Effector CD8-positive, alpha-beta T cell (primary cell): ENCODE data around the gene CAMTA1.
"Not testable (repeated sequence)": the region's sequence is repeated elsewhere in the genome, so short reads cannot be mapped to it uniquely, and the experiment has no call there.

Source experiments
- DNase-seq: peaks from one replicate; lab custom pipeline; 2025; lab: John Stamatoyannopoulos, UW

The CAMTA1 gene

GRCh38 chr1:7676274-7676945 is 891.2 kb downstream of the CAMTA1 start:
- no peak for DNase-seq

- DNase-seq = no peak
These were observed 891.9 kb downstream of the CAMTA1 start for GRCh38 chr1:7677111-7677510.

GRCh38 chr1:7677815-7678214 is 892.6 kb downstream of the CAMTA1 start:
- no peak for DNase-seq

GRCh38 chr1:7678491-7679158 is 893.4 kb downstream of the CAMTA1 start:
- DNase-seq = no peak

GRCh38 chr1:7679159-7679872 is 894.1 kb downstream of the CAMTA1 start:
- DNase-seq = no peak

GRCh38 chr1:7679873-7680206 is 894.6 kb downstream of the CAMTA1 start:
- no peak for DNase-seq

- peak; percentile 21 for DNase-seq
These were observed 895.1 kb downstream of the CAMTA1 start for GRCh38 chr1:7680207-7680954.

GRCh38 chr1:7680955-7681268 is 895.7 kb downstream of the CAMTA1 start:
- DNase-seq = no peak

- DNase-seq = no peak
These were observed 896.1 kb downstream of the CAMTA1 start for GRCh38 chr1:7681401-7681800.

- DNase-seq = no peak
These were observed 898.3 kb downstream of the CAMTA1 start for GRCh38 chr1:7683521-7683920.

- DNase-seq = no peak
These were observed 898.9 kb downstream of the CAMTA1 start for GRCh38 chr1:7684132-7684531.

GRCh38 chr1:7684861-7685635 is 899.8 kb downstream of the CAMTA1 start:
- DNase-seq = no peak

- DNase-seq = no peak
These were observed 901.1 kb downstream of the CAMTA1 start for GRCh38 chr1:7686301-7686850.

GRCh38 chr1:7687411-7687810 is 902.2 kb downstream of the CAMTA1 start:
- DNase-seq = no peak

- DNase-seq = no peak
These were observed 903.4 kb downstream of the CAMTA1 start for GRCh38 chr1:7688659-7689058.

- DNase-seq = not testable (repeated sequence)
These were observed 904.1 kb downstream of the CAMTA1 start for GRCh38 chr1:7689307-7689706.

GRCh38 chr1:7690076-7690475 is 904.8 kb downstream of the CAMTA1 start:
- no peak for DNase-seq

GRCh38 chr1:7690496-7691182 is 905.4 kb downstream of the CAMTA1 start:
- DNase-seq = no peak

- no peak for DNase-seq
These were observed 906.3 kb downstream of the CAMTA1 start for GRCh38 chr1:7691576-7691975.

- DNase-seq = no peak
These were observed 906.8 kb downstream of the CAMTA1 start for GRCh38 chr1:7692005-7692404.

GRCh38 chr1:7693037-7693436 is 907.8 kb downstream of the CAMTA1 start:
- DNase-seq = not testable (repeated sequence)
